Measurements from ENCODE around the gene CCDC40.

Gene CCDC40

GRCh38 chr17:80110927-80111701 lies 74.7 kb downstream of the CCDC40 start:
- DNase-seq (ENCODE audit: low read depth in 4 of 4, low spot score in 1 of 4), result no peak

- no peak for DNase-seq (ENCODE audit: low read depth in 4 of 4, low spot score in 1 of 4)
Measured at GRCh38 chr17:80111702-80112470, 75.4 kb downstream of the CCDC40 start.

GRCh38 chr17:80112471-80113032 lies 76.1 kb downstream of the CCDC40 start:
- no peak for DNase-seq (ENCODE audit: low read depth in 4 of 4, low spot score in 1 of 4)

GRCh38 chr17:80113033-80113484 lies 76.6 kb downstream of the CCDC40 start:
- no peak for DNase-seq (ENCODE audit: low read depth in 4 of 4, low spot score in 1 of 4)

GRCh38 chr17:80114758-80115157 lies 78.3 kb downstream of the CCDC40 start:
- DNase-seq (ENCODE audit: low read depth in 4 of 4, low spot score in 1 of 4), result no peak

- DNase-seq (ENCODE audit: low read depth in 4 of 4, low spot score in 1 of 4), result no peak
Measured at GRCh38 chr17:80115159-80115558, 78.7 kb downstream of the CCDC40 start.

GRCh38 chr17:80116276-80116920 lies 80.0 kb downstream of the CCDC40 start:
- DNase-seq (ENCODE audit: low read depth in 4 of 4, low spot score in 1 of 4), result no peak

GRCh38 chr17:80116921-80117380 lies 80.5 kb downstream of the CCDC40 start:
- no peak for DNase-seq (ENCODE audit: low read depth in 4 of 4, low spot score in 1 of 4)

- no peak for DNase-seq (ENCODE audit: low read depth in 4 of 4, low spot score in 1 of 4)
Measured at GRCh38 chr17:80117491-80118401, 81.3 kb downstream of the CCDC40 start.

GRCh38 chr17:80118601-80119270 lies 82.3 kb downstream of the CCDC40 start:
- no peak for DNase-seq (ENCODE audit: low read depth in 4 of 4, low spot score in 1 of 4)

- DNase-seq (ENCODE audit: low read depth in 4 of 4, low spot score in 1 of 4), result no peak
Measured at GRCh38 chr17:80119271-80119791, 82.9 kb downstream of the CCDC40 start.

GRCh38 chr17:80119839-80120238 lies 83.4 kb downstream of the CCDC40 start:
- no peak for DNase-seq (ENCODE audit: low read depth in 4 of 4, low spot score in 1 of 4)

- DNase-seq (ENCODE audit: low read depth in 4 of 4, low spot score in 1 of 4), result no peak
Measured at GRCh38 chr17:80122026-80122575, 85.7 kb downstream of the CCDC40 start.

GRCh38 chr17:80122926-80123505 lies 86.6 kb downstream of the CCDC40 start:
- no peak for DNase-seq (ENCODE audit: low read depth in 4 of 4, low spot score in 1 of 4)

GRCh38 chr17:80123791-80124190 lies 87.3 kb downstream of the CCDC40 start:
- DNase-seq (ENCODE audit: low read depth in 4 of 4, low spot score in 1 of 4), result no peak

GRCh38 chr17:80124351-80124981 lies 88.0 kb downstream of the CCDC40 start:
- DNase-seq (ENCODE audit: low read depth in 4 of 4, low spot score in 1 of 4), result no peak

GRCh38 chr17:80125656-80126448 lies 89.4 kb downstream of the CCDC40 start:
- no peak for DNase-seq (ENCODE audit: low read depth in 4 of 4, low spot score in 1 of 4)

- no peak for DNase-seq (ENCODE audit: low read depth in 4 of 4, low spot score in 1 of 4)
Measured at GRCh38 chr17:80126449-80126715, 89.9 kb downstream of the CCDC40 start.

All from stimulated activated CD4-positive, alpha-beta T cell treated with anti-CD3 and anti-CD28 coated beads, Interleukin-1b, Interleukin-23, amount 100 ng/mL, for 24 hours (primary cell).